ENCODE data around the gene RAB31.

RAB31 gene

GRCh38 chr18:9787036-9787435 is 78.9 kb downstream of the RAB31 start:
- Mint-ChIP-seq H3K27me3 (peaks cover 23% of the 10 kb centered on the region), H3K9me3 (peaks cover 4% of the 10 kb centered on the region), H3K4me1 (ENCODE audit: low read depth) (no peaks in the 10 kb centered on the region), H3K36me3 (ENCODE audit: low read depth) (no peaks in the 10 kb centered on the region), H3K4me3 (no peak overlapping the region), H3K27ac (no peak overlapping the region)
- no peak for DNase-seq

DNA sequence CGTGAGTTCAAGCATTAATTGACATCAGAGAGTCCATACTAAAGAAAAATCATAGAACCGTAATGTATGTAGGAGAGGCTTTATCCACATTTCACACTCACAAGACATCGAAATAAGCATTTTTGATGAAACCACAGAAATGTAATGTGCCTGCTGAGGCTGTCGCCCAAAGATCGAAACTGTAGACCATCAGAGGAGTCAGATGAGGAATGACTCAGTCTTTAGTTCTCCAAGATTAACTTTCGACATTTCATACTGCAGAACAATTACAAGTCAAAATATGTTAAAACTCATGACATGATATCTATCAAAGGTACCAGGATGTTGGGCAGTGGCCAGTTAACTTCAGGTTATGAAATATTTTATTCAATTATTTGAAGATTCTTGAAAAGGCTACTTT is 79.6 kb downstream of the RAB31 start:
- Mint-ChIP-seq H3K36me3 (ENCODE audit: low read depth) (no peaks in the 10 kb centered on the region), H3K27ac (no peak overlapping the region), H3K27me3 (peaks cover 25% of the 10 kb centered on the region), H3K4me1 (ENCODE audit: low read depth) (no peaks in the 10 kb centered on the region), H3K9me3 (peaks cover 4% of the 10 kb centered on the region), H3K4me3 (no peak overlapping the region)
- no peak for DNase-seq

DNA sequence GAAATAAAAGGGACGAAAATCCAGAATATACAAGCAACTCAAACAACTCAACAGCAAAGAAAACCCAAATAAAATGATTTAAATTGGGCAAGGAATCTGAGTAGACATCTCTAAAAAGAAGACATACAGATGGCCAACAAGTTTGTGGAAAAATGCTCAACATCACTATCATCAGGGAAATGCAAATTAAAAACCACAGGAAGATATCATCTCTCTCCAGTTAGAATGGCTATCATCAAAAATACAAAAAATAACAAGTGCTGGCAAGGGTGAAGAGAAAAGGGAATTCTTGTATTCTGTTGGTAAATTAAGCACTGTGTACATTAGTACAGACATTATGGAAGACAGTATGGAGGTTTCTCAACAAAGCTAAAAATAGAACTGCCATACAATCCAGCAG is 80.0 kb downstream of the RAB31 start:
- H3K27ac Mint-ChIP-seq = no peak overlapping the region
- no peak overlapping the region for H3K4me3 Mint-ChIP-seq
- H3K27me3 Mint-ChIP-seq = peaks cover 26% of the 10 kb centered on the region
- no peaks in the 10 kb centered on the region for H3K4me1 Mint-ChIP-seq (ENCODE audit: low read depth)
- no peaks in the 10 kb centered on the region for H3K36me3 Mint-ChIP-seq (ENCODE audit: low read depth)
- H3K9me3 Mint-ChIP-seq = peaks cover 4% of the 10 kb centered on the region
- no peak for DNase-seq

DNA sequence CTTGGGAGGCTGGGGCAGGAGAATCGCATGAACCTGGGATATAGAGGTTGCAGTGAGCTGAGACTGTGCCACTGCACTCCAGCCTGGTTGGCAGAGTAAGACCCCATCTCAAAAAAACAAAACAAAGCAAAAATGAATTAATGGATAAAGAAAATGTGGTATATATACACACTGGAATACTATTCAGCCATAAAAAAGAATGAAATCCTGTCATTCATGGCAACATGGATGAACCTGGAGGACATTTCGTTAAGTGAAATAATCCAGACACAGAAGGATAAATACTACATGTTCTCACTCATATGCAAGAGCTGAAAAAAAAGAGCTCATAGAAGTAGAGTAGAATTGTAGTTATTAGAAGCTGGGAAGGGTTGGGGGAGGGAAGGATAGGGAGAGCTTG is 80.8 kb downstream of the RAB31 start:
- Mint-ChIP-seq H3K36me3 (ENCODE audit: low read depth) (no peaks in the 10 kb centered on the region), H3K9me3 (peaks cover 4% of the 10 kb centered on the region), H3K4me1 (ENCODE audit: low read depth) (no peaks in the 10 kb centered on the region), H3K27me3 (peaks cover 26% of the 10 kb centered on the region), H3K4me3 (no peak overlapping the region), H3K27ac (no peak overlapping the region)
- no peak for DNase-seq

GRCh38 chr18:9790261-9790660 is 82.2 kb downstream of the RAB31 start:
- H3K36me3 Mint-ChIP-seq (ENCODE audit: low read depth) = no peaks in the 10 kb centered on the region
- no peak overlapping the region for H3K27ac Mint-ChIP-seq
- no peak for DNase-seq
- H3K4me3 Mint-ChIP-seq = no peak overlapping the region
- H3K4me1 Mint-ChIP-seq (ENCODE audit: low read depth) = no peaks in the 10 kb centered on the region
- H3K27me3 Mint-ChIP-seq = peaks cover 32% of the 10 kb centered on the region
- H3K9me3 Mint-ChIP-seq = peaks cover 4% of the 10 kb centered on the region

GRCh38 chr18:9791991-9792390 is 83.9 kb downstream of the RAB31 start:
- H3K4me3 Mint-ChIP-seq = no peak overlapping the region
- peaks cover 4% of the 10 kb centered on the region for H3K9me3 Mint-ChIP-seq
- DNase-seq = no peak
- no peaks in the 10 kb centered on the region for H3K4me1 Mint-ChIP-seq (ENCODE audit: low read depth)
- no peaks in the 10 kb centered on the region for H3K36me3 Mint-ChIP-seq (ENCODE audit: low read depth)
- peaks cover 23% of the 10 kb centered on the region for H3K27me3 Mint-ChIP-seq
- H3K27ac Mint-ChIP-seq = no peak overlapping the region

- Mint-ChIP-seq H3K4me1 (ENCODE audit: low read depth) (no peaks in the 10 kb centered on the region), H3K27ac (no peak overlapping the region), H3K4me3 (no peak overlapping the region), H3K9me3 (peaks cover 4% of the 10 kb centered on the region), H3K36me3 (ENCODE audit: low read depth) (no peaks in the 10 kb centered on the region), H3K27me3 (peaks cover 16% of the 10 kb centered on the region)
- peak; percentile 33 for DNase-seq
These were observed 84.6 kb downstream of the RAB31 start for GRCh38 chr18:9792565-9793245.

DNA sequence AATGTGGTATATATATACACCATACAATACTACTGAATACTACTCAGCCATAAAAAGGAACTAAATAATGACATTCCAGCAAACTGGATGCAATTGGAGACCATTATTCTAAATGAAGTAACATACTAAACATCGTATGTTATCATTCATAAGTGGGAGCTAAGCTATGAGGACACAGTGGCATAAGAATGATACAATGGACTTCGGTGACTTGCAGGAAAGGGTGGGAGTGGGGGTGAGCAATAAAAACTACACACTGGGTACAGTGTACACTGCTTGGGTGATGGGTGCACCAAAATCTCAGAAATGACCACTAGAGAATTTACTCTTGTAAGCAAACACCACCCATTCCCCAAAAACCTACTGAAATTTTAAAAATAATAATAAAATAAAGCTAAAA is 87.9 kb downstream of the RAB31 start:
- H3K4me3 Mint-ChIP-seq = no peak overlapping the region

GRCh38 chr18:9796935-9797549 is 88.9 kb downstream of the RAB31 start:
- Mint-ChIP-seq H3K36me3 (ENCODE audit: low read depth) (no peaks in the 10 kb centered on the region), H3K4me3 (no peak overlapping the region), H3K27ac (no peak overlapping the region), H3K27me3 (peaks cover 12% of the 10 kb centered on the region), H3K9me3 (no peaks in the 10 kb centered on the region), H3K4me1 (ENCODE audit: low read depth) (no peaks in the 10 kb centered on the region)
- DNase-seq = no peak

More for the DNA sequence above, 87.9 kb downstream of the RAB31 start:
- no peak for DNase-seq
- no peak overlapping the region for H3K27ac Mint-ChIP-seq
- H3K36me3 Mint-ChIP-seq (ENCODE audit: low read depth) = no peaks in the 10 kb centered on the region
- H3K27me3 Mint-ChIP-seq = peaks cover 12% of the 10 kb centered on the region
- no peaks in the 10 kb centered on the region for H3K9me3 Mint-ChIP-seq
- no peaks in the 10 kb centered on the region for H3K4me1 Mint-ChIP-seq (ENCODE audit: low read depth)

- Mint-ChIP-seq H3K4me3 (no peak overlapping the region), H3K36me3 (ENCODE audit: low read depth) (no peaks in the 10 kb centered on the region), H3K27me3 (peaks cover 12% of the 10 kb centered on the region), H3K27ac (no peak overlapping the region), H3K9me3 (no peaks in the 10 kb centered on the region), H3K4me1 (ENCODE audit: low read depth) (no peaks in the 10 kb centered on the region)
- DNase-seq = no peak
These were observed 94.3 kb downstream of the RAB31 start for GRCh38 chr18:9802175-9803062.

- DNase-seq = no peak
- H3K9me3 Mint-ChIP-seq = no peaks in the 10 kb centered on the region
- no peak overlapping the region for H3K27ac Mint-ChIP-seq
- no peaks in the 10 kb centered on the region for H3K4me1 Mint-ChIP-seq (ENCODE audit: low read depth)
- no peaks in the 10 kb centered on the region for H3K36me3 Mint-ChIP-seq (ENCODE audit: low read depth)
- H3K27me3 Mint-ChIP-seq = peaks cover 12% of the 10 kb centered on the region
- no peak overlapping the region for H3K4me3 Mint-ChIP-seq
These were observed 95.1 kb downstream of the RAB31 start for GRCh38 chr18:9803063-9803697.

DNA sequence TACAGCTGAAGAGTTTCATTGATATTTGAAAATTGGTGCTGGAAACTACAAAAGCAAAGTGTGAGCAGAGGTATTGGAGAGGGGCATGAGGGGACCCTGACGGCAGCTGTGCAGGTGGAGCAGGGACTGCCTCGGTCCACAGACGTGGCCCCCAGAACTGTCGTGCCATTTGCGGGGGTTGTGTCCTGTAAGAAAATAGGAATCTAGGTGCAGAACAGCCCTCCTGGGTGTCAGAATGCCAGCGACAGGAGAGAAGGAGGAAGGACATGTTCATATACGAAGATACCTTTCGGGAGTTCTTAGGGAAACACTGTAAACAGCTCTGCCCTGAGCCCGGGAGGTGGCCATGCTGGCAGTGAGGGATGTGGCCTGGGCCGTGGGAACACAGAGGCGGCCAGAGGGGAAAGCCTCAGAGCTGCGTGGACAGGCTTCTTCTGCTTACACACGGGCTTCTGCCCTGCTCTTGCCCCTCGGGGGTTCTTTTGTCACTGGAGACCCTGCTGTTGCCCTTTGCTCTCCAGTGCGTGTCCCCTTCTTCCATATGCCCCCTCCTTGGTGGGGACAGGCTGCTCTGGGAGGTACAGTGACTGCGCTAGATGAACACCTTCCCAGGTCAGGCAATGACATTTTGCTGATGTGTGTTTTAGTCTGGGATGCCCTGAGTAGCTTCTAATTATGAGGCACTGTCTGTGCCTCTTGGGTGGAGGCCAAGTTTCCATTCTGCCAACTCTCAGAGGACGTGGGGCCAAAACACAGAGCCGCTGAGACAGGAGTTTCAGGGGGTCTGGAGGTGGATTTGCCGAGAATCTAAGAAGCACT is 95.8 kb downstream of the RAB31 start:
- DNase-seq = no peak
- H3K27me3 Mint-ChIP-seq = peaks cover 12% of the 10 kb centered on the region
- no peak overlapping the region for H3K4me3 Mint-ChIP-seq
- no peaks in the 10 kb centered on the region for H3K4me1 Mint-ChIP-seq (ENCODE audit: low read depth)
- no peaks in the 10 kb centered on the region for H3K36me3 Mint-ChIP-seq (ENCODE audit: low read depth)
- H3K27ac Mint-ChIP-seq = no peak overlapping the region
- H3K9me3 Mint-ChIP-seq = no peaks in the 10 kb centered on the region

GRCh38 chr18:9804517-9805104 is 96.5 kb downstream of the RAB31 start:
- Mint-ChIP-seq H3K27me3 (peaks cover 12% of the 10 kb centered on the region), H3K27ac (no peak overlapping the region), H3K4me1 (ENCODE audit: low read depth) (no peaks in the 10 kb centered on the region), H3K36me3 (ENCODE audit: low read depth) (no peaks in the 10 kb centered on the region), H3K9me3 (no peaks in the 10 kb centered on the region), H3K4me3 (no peak overlapping the region)
- DNase-seq = no peak

GRCh38 chr18:9806905-9807304 is 98.8 kb downstream of the RAB31 start:
- Mint-ChIP-seq H3K36me3 (ENCODE audit: low read depth) (no peaks in the 10 kb centered on the region), H3K4me3 (no peak overlapping the region), H3K9me3 (no peaks in the 10 kb centered on the region), H3K27ac (no peak overlapping the region), H3K27me3 (peaks cover 14% of the 10 kb centered on the region), H3K4me1 (ENCODE audit: low read depth) (no peaks in the 10 kb centered on the region)
- DNase-seq = no peak
